Astrocyte (in vitro differentiated cells and primary cell): ENCODE data around the gene KY.

Experiments
- EZH2 ChIP-seq: IDR thresholded peaks from 2 replicates; pipeline ENCODE4 v1.6.1; 2012; ENCODE audit warnings: mild to moderate bottlenecking, low read length, inconsistent platforms; ENCODE audit not compliant: insufficient read depth
- TF ChIP-seq, protein P1 (sequence below): IDR thresholded peaks from 2 replicates; pipeline ENCODE4 v1.5.1; 2011; ENCODE audit warnings: low read depth, mild to moderate bottlenecking, inconsistent platforms, low read length, moderate library complexity; ENCODE audit not compliant: insufficient read depth

DNA sequence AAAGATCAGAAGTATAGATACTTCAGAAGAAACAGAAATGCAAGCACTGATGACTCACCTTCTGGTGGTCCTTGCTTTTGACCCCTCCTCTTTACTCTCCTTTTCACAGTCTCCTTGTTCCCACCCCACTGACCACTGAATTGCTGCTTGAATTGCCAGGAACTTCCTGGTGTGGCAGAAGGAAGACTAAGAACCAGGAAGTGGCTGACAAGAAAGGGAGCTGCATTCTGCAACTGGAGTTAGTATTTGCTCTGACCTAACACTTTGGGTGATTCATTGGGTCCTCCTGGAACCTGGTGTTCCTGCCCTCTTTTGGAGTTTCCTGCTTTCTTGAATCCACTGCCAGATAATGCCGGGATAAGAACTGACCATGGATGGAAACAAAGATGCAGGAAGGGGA, 23.0 kb downstream of the KY start:
- TF ChIP-seq, protein P1, sequence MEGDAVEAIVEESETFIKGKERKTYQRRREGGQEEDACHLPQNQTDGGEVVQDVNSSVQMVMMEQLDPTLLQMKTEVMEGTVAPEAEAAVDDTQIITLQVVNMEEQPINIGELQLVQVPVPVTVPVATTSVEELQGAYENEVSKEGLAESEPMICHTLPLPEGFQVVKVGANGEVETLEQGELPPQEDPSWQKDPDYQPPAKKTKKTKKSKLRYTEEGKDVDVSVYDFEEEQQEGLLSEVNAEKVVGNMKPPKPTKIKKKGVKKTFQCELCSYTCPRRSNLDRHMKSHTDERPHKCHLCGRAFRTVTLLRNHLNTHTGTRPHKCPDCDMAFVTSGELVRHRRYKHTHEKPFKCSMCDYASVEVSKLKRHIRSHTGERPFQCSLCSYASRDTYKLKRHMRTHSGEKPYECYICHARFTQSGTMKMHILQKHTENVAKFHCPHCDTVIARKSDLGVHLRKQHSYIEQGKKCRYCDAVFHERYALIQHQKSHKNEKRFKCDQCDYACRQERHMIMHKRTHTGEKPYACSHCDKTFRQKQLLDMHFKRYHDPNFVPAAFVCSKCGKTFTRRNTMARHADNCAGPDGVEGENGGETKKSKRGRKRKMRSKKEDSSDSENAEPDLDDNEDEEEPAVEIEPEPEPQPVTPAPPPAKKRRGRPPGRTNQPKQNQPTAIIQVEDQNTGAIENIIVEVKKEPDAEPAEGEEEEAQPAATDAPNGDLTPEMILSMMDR: no peak
- TF ChIP-seq EZH2: no peak
